HepG2 (cell line): ENCODE measurements around the gene F7.

Source experiments
- CHD2 ChIP-seq: IDR thresholded peaks from 2 replicates; pipeline ENCODE4 v1.6.1; 2011; ENCODE audit warnings: low read depth, low read length, improper control_type of control experiment
- EZH2 ChIP-seq: conservative IDR thresholded peaks from 2 replicates; pipeline ENCODE4 v1.6.1; 2012; ENCODE audit warnings: mild to moderate bottlenecking, low read depth, low read length, moderate library complexity
- GABPB1 ChIP-seq: IDR thresholded peaks from 2 replicates; pipeline ENCODE4 v1.6.1; 2016; ENCODE audit warnings: mild to moderate bottlenecking, missing genetic modification reagents, moderate library complexity, missing compliant biosample characterization
- GZF1 ChIP-seq: sonication (generic); formaldehyde crosslinking; IDR thresholded peaks from 2 replicates; pipeline ENCODE4 v1.5.1; 2020; ENCODE audit warnings: mild to moderate bottlenecking, missing genetic modification reagents
- SIN3A ChIP-seq: IDR thresholded peaks from 2 replicates; pipeline ENCODE4 v1.6.1; 2011; ENCODE audit warnings: low read depth, mild to moderate bottlenecking, control low read depth, low read length, borderline replicate concordance

DNA sequence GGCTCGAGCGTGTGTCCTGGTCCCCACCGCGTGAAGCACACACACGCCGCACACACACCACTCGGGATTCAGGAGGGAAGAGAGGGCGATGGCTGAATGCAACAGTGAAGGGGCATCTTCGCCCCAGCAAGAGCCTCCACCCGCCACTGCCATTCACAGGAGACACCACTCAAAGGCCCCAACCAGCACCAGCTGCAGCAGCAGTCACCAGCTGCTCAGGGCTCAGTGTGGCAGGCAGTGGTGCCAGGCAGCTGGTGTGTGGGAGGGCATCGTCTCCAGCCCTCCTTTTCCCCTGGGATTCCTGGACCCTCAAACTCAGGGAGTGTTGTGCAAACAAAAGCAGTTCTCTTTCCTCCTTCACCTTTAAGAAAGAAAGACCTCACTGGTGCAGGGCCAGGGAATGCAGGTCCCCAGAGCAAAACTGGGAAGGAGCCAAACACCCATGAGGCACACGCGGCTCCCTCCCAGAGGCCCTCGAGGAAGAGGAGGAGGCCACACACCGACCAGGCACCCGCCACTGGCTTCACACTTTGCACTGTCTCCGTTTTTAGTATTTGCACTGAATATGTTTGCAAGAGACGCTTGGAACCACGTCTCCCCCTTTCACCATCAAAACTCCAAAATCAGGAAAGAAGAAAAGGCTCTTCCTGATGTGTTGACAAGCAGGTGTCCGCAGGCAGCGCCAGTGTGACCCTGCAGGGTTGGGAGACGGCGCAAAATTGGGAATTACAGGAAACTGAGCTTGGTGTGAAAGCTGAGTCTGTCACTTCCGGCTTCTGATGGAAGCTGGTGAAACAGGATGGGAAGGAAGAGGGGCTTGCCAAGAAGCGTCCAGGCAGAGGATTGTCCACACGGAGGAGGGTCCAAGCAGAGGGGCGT, 26.4 kb upstream of the F7 start:
- TF ChIP-seq EZH2 (no peak), GABPB1 (no peak), CHD2 (no peak), GZF1 (CRISPR knock-in tag) (no peak), SIN3A (no peak)
